Upper lobe of right lung (tissue), 1 donor: ENCODE measurements around the gene ANGPT4. TPM values are rescaled to one million over a fixed set of nuclear protein-coding genes. Genes with fewer than 3 reads are reported as not detected.

Source experiments
- ATAC-seq: fragments of 200-7000 bp; cut with Tn5 transposase; one replicate; pipeline ENCODE4 v1.9.1; 2020; ENCODE audit warnings: mild to moderate bottlenecking, moderate library complexity
- DNase-seq: peaks from one replicate; pipeline ENCODE4 v3.0.0-alpha.2; 2020
- H3K27ac ChIP-seq: fragments of 200-600 bp; one replicate; pipeline ENCODE4 v1.8.0; 2022
- H3K27me3 ChIP-seq: fragments of 200-600 bp; one replicate; pipeline ENCODE4 v1.8.0; 2022; ENCODE audit warnings: mild to moderate bottlenecking
- H3K36me3 ChIP-seq: fragments of 200-600 bp; one replicate; pipeline ENCODE4 v1.8.0; 2022
- H3K4me1 ChIP-seq: fragments of 200-600 bp; one replicate; pipeline ENCODE4 v1.8.0; 2022
- H3K4me3 ChIP-seq: fragments of 200-600 bp; one replicate; pipeline ENCODE4 v1.8.0; 2022; ENCODE audit warnings: mild to moderate bottlenecking
- H3K9me3 ChIP-seq: fragments of 200-600 bp; one replicate; pipeline ENCODE4 v1.8.0; 2022
- intact Hi-C: fragments of 100-400 bp; cut with DNase I; formaldehyde crosslinking; loops from one replicate; pipeline ENCODE4 v1.11.0; 2022
- total RNA-seq: library from RNA; stranded (reverse); fragmentation: NEBNext Ultra II Directional; extraction: Animal tissue kit (Norgen Biotek cat#: 25700); gene quantifications from one replicate; pipeline ENCODE4 v1.2.1, GENCODE V29; 2021
- TF ChIP-seq, protein P1 (sequence below): fragments of 200-600 bp; IDR thresholded peaks from one replicate; pipeline ENCODE4 v1.8.0; 2022; ENCODE audit warnings: antibody characterized with exemption
- donor health status: DM: no; HTN: yes; CAD: no; lungs with severe emphysema.

The ANGPT4 gene
- total RNA-seq, 1 donor from 2014 or later: 0.81 TPM

DNA sequence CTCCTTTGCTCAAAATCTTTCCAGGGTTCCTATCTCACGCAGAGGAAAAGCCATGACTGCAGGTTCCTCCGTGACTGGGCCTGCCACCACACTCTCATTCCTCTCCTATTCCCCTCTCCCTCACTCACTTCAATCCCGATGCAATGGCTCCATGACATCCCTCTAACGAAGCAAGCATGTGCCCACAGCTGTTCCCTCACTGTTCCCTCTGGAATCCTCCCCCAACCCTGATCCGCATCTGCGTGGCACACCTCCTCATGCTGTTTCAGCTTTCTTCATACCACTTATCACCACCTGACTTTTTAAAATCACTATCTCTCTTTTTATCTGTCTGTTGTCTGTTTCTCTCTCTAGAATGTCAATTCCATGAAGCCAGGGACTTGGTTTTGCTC is 25.5 kb downstream of the ANGPT4 start:
- Histone ChIP-seq H3K4me3 (no peak overlapping the region), H3K27me3 (no peaks in the 10 kb centered on the region), H3K27ac (no peak overlapping the region), H3K9me3 (no peaks in the 10 kb centered on the region), H3K4me1 (peaks cover 6% of the 10 kb centered on the region), H3K36me3 (no peaks in the 10 kb centered on the region)
- intact Hi-C loops: no loop called here
- TF ChIP-seq, protein P1, sequence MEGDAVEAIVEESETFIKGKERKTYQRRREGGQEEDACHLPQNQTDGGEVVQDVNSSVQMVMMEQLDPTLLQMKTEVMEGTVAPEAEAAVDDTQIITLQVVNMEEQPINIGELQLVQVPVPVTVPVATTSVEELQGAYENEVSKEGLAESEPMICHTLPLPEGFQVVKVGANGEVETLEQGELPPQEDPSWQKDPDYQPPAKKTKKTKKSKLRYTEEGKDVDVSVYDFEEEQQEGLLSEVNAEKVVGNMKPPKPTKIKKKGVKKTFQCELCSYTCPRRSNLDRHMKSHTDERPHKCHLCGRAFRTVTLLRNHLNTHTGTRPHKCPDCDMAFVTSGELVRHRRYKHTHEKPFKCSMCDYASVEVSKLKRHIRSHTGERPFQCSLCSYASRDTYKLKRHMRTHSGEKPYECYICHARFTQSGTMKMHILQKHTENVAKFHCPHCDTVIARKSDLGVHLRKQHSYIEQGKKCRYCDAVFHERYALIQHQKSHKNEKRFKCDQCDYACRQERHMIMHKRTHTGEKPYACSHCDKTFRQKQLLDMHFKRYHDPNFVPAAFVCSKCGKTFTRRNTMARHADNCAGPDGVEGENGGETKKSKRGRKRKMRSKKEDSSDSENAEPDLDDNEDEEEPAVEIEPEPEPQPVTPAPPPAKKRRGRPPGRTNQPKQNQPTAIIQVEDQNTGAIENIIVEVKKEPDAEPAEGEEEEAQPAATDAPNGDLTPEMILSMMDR: no peak
- DNase-seq (no peak), ATAC-seq (no peak)

DNA sequence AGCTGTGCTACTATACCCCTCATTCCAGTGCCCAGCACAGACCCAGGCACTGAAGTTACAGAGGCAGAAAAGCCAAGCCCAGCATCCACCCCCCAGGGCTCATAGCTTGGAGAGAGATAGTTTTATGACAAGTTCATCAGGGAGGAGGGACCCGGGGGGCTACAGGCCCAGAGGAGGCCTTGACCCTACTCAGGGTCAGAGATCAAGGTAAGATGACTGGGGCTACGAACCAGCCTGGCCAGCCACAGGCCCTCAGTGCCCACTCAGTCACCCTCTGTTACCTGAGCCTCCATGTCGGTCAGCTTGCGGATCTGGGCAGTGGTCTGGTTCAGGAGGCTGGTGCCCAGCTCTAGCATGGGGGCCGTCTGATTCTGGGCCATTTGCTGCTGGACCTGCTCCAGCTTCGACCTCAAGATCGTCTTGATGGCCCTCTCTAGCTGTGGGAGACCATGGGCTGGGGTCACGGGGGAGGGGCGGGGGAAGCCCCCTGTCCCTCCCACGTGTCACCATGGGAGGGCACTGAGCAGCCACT is 26.1 kb downstream of the ANGPT4 start:
- Histone ChIP-seq H3K27ac (no peak overlapping the region), H3K9me3 (no peaks in the 10 kb centered on the region), H3K4me3 (no peak overlapping the region), H3K36me3 (no peaks in the 10 kb centered on the region), H3K4me1 (peaks cover 6% of the 10 kb centered on the region), H3K27me3 (peaks cover 4% of the 10 kb centered on the region)
- intact Hi-C loops: no loop called here
- no peak for ATAC-seq
- no peak for DNase-seq
- TF ChIP-seq, protein P1: no peak

DNA sequence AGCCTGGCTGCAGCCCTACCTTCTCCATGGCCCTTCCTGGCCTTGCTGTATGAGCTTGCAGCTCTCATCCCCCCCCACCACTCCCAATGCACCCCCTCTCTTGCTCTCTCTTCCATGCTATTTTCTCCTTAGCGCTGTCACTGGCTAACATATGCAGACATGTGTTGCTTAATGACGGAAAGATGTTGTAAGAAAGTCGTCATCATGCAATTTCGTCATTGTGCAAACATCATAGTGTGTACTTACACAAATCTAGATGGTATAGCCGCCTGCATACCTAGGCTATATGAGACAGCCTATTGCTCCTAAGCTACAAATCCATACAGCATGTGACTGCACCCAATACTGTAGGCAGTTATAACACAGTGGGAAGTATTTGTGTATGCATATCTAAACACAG is 27.0 kb downstream of the ANGPT4 start:
- Histone ChIP-seq H3K9me3 (no peaks in the 10 kb centered on the region), H3K36me3 (no peaks in the 10 kb centered on the region), H3K4me3 (no peak overlapping the region), H3K27ac (no peak overlapping the region), H3K4me1 (peaks cover 6% of the 10 kb centered on the region), H3K27me3 (peaks cover 8% of the 10 kb centered on the region)
- DNase-seq (no peak), ATAC-seq (no peak)
- intact Hi-C loops: no loop called here
- TF ChIP-seq, protein P1: no peak

DNA sequence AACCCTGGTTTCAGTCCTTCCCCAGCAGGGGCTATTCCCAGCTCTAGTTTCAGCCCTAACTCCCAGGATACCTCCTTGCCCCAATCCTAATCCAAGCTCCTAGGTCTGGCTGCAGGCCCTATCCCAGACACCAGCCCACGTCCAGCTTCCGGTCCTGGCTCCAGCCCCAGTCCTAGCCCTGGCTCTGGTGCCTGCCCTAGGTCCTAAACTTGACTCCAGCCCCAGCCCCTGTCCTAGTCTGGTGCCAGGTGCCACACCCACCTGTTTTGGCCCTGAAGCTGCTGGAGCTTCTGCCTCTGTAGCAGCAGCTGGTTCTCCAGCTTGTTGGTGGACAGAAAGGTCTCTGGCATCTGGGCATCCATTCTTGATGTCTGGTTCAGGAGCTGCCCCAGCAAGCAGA is 28.1 kb downstream of the ANGPT4 start:
- Histone ChIP-seq H3K27me3 (peaks cover 8% of the 10 kb centered on the region), H3K4me1 (peaks cover 6% of the 10 kb centered on the region), H3K9me3 (no peaks in the 10 kb centered on the region), H3K4me3 (no peak overlapping the region), H3K36me3 (no peaks in the 10 kb centered on the region), H3K27ac (no peak overlapping the region)
- TF ChIP-seq, protein P1: no peak
- intact Hi-C loops: no loop called here
- DNase-seq: no peak
- ATAC-seq: no peak

DNA sequence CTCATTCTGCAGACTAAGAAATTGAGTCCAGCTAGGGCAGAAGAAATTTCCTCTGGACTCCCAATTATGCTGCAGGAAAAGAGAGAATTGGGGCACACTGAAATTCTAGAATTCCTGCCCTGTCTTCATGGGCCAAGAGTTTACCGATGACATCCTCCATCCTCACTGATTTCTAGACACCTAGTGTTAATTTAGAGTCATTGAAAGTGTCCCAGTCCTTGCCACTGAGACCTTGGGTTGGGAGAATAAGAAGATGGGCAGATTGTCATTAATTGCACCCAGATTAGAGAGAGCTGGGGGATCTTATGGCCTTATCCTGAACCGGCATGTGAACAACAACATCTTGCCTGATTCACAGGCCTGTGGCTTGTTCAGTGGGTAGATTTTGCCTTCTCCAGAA is 29.0 kb downstream of the ANGPT4 start:
- DNase-seq (no peak), ATAC-seq (no peak)
- TF ChIP-seq, protein P1: no peak
- Histone ChIP-seq H3K27me3 (peaks cover 8% of the 10 kb centered on the region), H3K27ac (no peak overlapping the region), H3K36me3 (no peaks in the 10 kb centered on the region), H3K9me3 (no peaks in the 10 kb centered on the region), H3K4me3 (no peak overlapping the region), H3K4me1 (peaks cover 6% of the 10 kb centered on the region)
- intact Hi-C loops: no loop called here
